Activated CD8-positive, alpha-beta memory T cell treated with anti-CD3 and anti-CD28 coated beads, Interleukin-2, amount 10 ng/mL, durations not matched to agents 7 days and 5 days (primary cell): ENCODE results near the gene TRIM8. TPM values are rescaled to one million over a fixed set of nuclear protein-coding genes. Genes with fewer than 3 reads are reported as not detected.
"Not testable (repeated sequence)": the region's sequence is repeated elsewhere in the genome, so short reads cannot be mapped to it uniquely, and the experiment has no call there.

Experiments
- ATAC-seq: fragments of 150-1000 bp; cut with Tn5 transposase; one replicate; pipeline ENCODE4 v1.10.0; 2021; ENCODE audit warnings: moderate library complexity
- CTCF ChIA-PET: fragments of 350-600 bp; sonication (Branson Sonifier 250); formaldehyde crosslinking; loops from one replicate; lab custom pipeline; 2021; ENCODE audit warnings: antibody characterized with exemption; lab: Charles Lee
- DNase-seq: peaks from one replicate; pipeline ENCODE4 v3.0.0-alpha.2; 2020
- H3K27ac Mint-ChIP-seq: one replicate; pipeline ENCODE4 v1.8.0; 2021; ENCODE audit warnings: mild to moderate bottlenecking, mixed read lengths
- H3K27me3 Mint-ChIP-seq: one replicate; pipeline ENCODE4 v1.8.0; 2021; ENCODE audit warnings: mixed read lengths
- H3K36me3 Mint-ChIP-seq: one replicate; pipeline ENCODE4 v1.8.0; 2021; ENCODE audit warnings: mild to moderate bottlenecking, mixed read lengths
- H3K4me1 Mint-ChIP-seq: one replicate; pipeline ENCODE4 v1.8.0; 2021; ENCODE audit warnings: mixed read lengths
- H3K4me3 Mint-ChIP-seq: one replicate; pipeline ENCODE4 v1.8.0; 2021; ENCODE audit warnings: mild to moderate bottlenecking, moderate library complexity, mixed read lengths
- H3K9me3 Mint-ChIP-seq: one replicate; pipeline ENCODE4 v1.8.0; 2022; ENCODE audit warnings: low read depth, mixed read lengths
- total RNA-seq, 2 experiments: library from RNA; stranded (reverse); gene quantifications; one replicate each; pipeline ENCODE4 v1.2.3, GENCODE V29; 2021

TRIM8 gene
- total RNA-seq, 2 experiments from 2014 or later = 58.7 to 86.9 TPM

GRCh38 chr10:102675666-102676533, 31.6 kb downstream of the TRIM8 start:
- DNase-seq (no peak), ATAC-seq (no peak)
- H3K27me3 Mint-ChIP-seq = no peaks in the 10 kb centered on the region
- peaks cover 6% of the 10 kb centered on the region for H3K36me3 Mint-ChIP-seq
- CTCF ChIA-PET = interaction anchor here (0.6 to 4.8 kb wide), 11 partner anchors 10 to 226 kb away, joined by 3 to 23 read pairs (median 4); partner anchors contain the start of gene SUFU
- no peak overlapping the region for H3K4me3 Mint-ChIP-seq
- H3K4me1 Mint-ChIP-seq = peaks cover 35% of the 10 kb centered on the region
- no peak overlapping the region for H3K27ac Mint-ChIP-seq
- H3K9me3 Mint-ChIP-seq = no peaks in the 10 kb centered on the region

GRCh38 chr10:102676534-102677315, 32.4 kb downstream of the TRIM8 start:
- no peak for DNase-seq
- no peak for ATAC-seq

DNA sequence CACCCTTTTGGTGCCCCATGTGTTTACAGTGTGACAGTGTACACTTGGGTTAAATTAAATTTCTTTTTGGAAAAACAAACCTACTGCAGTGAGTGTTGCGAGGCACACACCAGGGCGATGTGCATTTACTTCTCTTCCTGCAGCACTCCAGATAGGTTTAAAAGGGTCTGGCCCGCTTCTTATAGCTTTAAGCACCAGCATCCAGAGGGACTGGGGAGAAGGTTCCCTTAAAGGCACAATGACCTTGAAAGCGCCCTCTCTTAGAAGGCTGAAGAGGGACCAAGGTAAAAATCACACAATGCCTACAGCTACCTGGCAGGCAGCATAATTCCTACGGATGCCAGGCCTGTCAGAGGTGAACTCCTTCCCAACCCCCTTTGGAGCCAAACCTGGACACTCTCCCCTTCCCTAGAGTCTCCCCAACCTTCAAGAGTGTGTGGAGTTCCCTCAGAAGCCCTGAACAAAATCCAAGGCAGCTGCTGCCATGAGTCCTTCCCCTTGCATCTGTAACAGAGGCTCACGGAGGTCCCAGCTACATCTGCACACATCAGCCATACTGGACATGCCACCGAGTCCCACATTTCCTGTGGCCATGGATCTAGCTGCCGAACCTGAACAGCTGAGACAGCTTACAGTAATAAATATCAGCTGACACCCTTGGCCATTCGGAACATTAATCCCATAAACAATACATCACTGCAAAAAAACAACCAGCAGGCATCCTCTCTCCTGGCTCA, 33.2 kb downstream of the TRIM8 start:
- ATAC-seq = no peak

More at GRCh38 chr10:102676534-102677315, 32.4 kb downstream of the TRIM8 start:
- H3K27ac Mint-ChIP-seq = no peak overlapping the region
- H3K9me3 Mint-ChIP-seq = no peaks in the 10 kb centered on the region
- H3K4me1 Mint-ChIP-seq = peaks cover 40% of the 10 kb centered on the region
- H3K36me3 Mint-ChIP-seq = peaks cover 11% of the 10 kb centered on the region
- H3K4me3 Mint-ChIP-seq = no peak overlapping the region
- CTCF ChIA-PET = interaction anchor here (0.6 to 4.8 kb wide), 9 partner anchors 9 to 945 kb away, joined by 3 to 23 read pairs (median 4); partner anchors contain the start of gene TRIM8
- H3K27me3 Mint-ChIP-seq = no peaks in the 10 kb centered on the region

GRCh38 chr10:102678068-102678400, 33.8 kb downstream of the TRIM8 start:
- H3K4me1 Mint-ChIP-seq = peaks cover 49% of the 10 kb centered on the region

More for the DNA sequence above, 33.2 kb downstream of the TRIM8 start:
- no peaks in the 10 kb centered on the region for H3K9me3 Mint-ChIP-seq
- H3K27ac Mint-ChIP-seq = no peak overlapping the region
- no peak for DNase-seq
- peaks cover 48% of the 10 kb centered on the region for H3K4me1 Mint-ChIP-seq
- peaks cover 15% of the 10 kb centered on the region for H3K36me3 Mint-ChIP-seq
- no peaks in the 10 kb centered on the region for H3K27me3 Mint-ChIP-seq
- CTCF ChIA-PET = interaction anchor here (0.6 to 4.8 kb wide), 7 partner anchors 8 to 945 kb away, joined by 3 to 23 read pairs (median 5); partner anchors contain the start of genes ARL3, SFXN2 and TRIM8
- no peak overlapping the region for H3K4me3 Mint-ChIP-seq

GRCh38 chr10:102678842-102679289, 34.6 kb downstream of the TRIM8 start:
- no peaks in the 10 kb centered on the region for H3K27me3 Mint-ChIP-seq
- peaks cover 17% of the 10 kb centered on the region for H3K36me3 Mint-ChIP-seq
- CTCF ChIA-PET = interaction anchor here (0.7 to 3.4 kb wide), 7 partner anchors 9 to 223 kb away, joined by 3 to 10 read pairs (median 4); partner anchors contain the start of genes ARL3 and SFXN2
- no peak overlapping the region for H3K4me3 Mint-ChIP-seq
- H3K9me3 Mint-ChIP-seq = no peaks in the 10 kb centered on the region
- ATAC-seq = no peak
- peaks cover 42% of the 10 kb centered on the region for H3K4me1 Mint-ChIP-seq
- H3K27ac Mint-ChIP-seq = no peak overlapping the region
- no peak for DNase-seq

More at GRCh38 chr10:102678068-102678400, 33.8 kb downstream of the TRIM8 start:
- Mint-ChIP-seq H3K36me3 (peaks cover 15% of the 10 kb centered on the region), H3K4me3 (no peak overlapping the region), H3K27ac (no peak overlapping the region), H3K27me3 (no peaks in the 10 kb centered on the region), H3K9me3 (no peaks in the 10 kb centered on the region)
- CTCF ChIA-PET = interaction anchor here (0.8 to 3.4 kb wide), 4 partner anchors 9 to 36 kb away, joined by 4 to 10 read pairs (median 6); partner anchors contain the start of genes ARL3, SFXN2 and TRIM8
- DNase-seq = no peak
- ATAC-seq = no peak

GRCh38 chr10:102679596-102679995, 35.3 kb downstream of the TRIM8 start:
- H3K4me3 Mint-ChIP-seq = no peak overlapping the region
- ATAC-seq (no peak), DNase-seq (no peak)
- H3K36me3 Mint-ChIP-seq = peaks cover 17% of the 10 kb centered on the region
- CTCF ChIA-PET = interaction anchor here (0.8 to 3.4 kb wide), 6 partner anchors 10 to 35 kb away, joined by 3 to 10 read pairs (median 4); partner anchors contain the start of genes ARL3 and SFXN2
- no peaks in the 10 kb centered on the region for H3K27me3 Mint-ChIP-seq
- no peaks in the 10 kb centered on the region for H3K9me3 Mint-ChIP-seq
- H3K4me1 Mint-ChIP-seq = peaks cover 35% of the 10 kb centered on the region
- H3K27ac Mint-ChIP-seq = no peak overlapping the region

GRCh38 chr10:102681696-102682095, 37.4 kb downstream of the TRIM8 start:
- Mint-ChIP-seq H3K9me3 (no peaks in the 10 kb centered on the region), H3K36me3 (peaks cover 25% of the 10 kb centered on the region), H3K27ac (peak overlapping the region; percentile 20), H3K4me3 (no peak overlapping the region), H3K27me3 (no peaks in the 10 kb centered on the region), H3K4me1 (peaks cover 16% of the 10 kb centered on the region)
- CTCF ChIA-PET = no interaction called here
- ATAC-seq (no peak), DNase-seq (no peak)

GRCh38 chr10:102682416-102682815, 38.1 kb downstream of the TRIM8 start:
- H3K4me1 Mint-ChIP-seq = peaks cover 15% of the 10 kb centered on the region
- ATAC-seq (no peak), DNase-seq (no peak)
- no peaks in the 10 kb centered on the region for H3K27me3 Mint-ChIP-seq
- CTCF ChIA-PET = no interaction called here
- H3K36me3 Mint-ChIP-seq = peaks cover 25% of the 10 kb centered on the region
- H3K4me3 Mint-ChIP-seq = no peak overlapping the region
- H3K27ac Mint-ChIP-seq = no peak overlapping the region
- no peaks in the 10 kb centered on the region for H3K9me3 Mint-ChIP-seq

- Mint-ChIP-seq H3K4me3 (no peak overlapping the region), H3K9me3 (no peaks in the 10 kb centered on the region), H3K4me1 (peaks cover 15% of the 10 kb centered on the region), H3K27me3 (no peaks in the 10 kb centered on the region), H3K27ac (no peak overlapping the region), H3K36me3 (peaks cover 28% of the 10 kb centered on the region)
- no peak for ATAC-seq
- CTCF ChIA-PET = no interaction called here
- no peak for DNase-seq
These were observed 38.7 kb downstream of the TRIM8 start for GRCh38 chr10:102682981-102683380.

DNA sequence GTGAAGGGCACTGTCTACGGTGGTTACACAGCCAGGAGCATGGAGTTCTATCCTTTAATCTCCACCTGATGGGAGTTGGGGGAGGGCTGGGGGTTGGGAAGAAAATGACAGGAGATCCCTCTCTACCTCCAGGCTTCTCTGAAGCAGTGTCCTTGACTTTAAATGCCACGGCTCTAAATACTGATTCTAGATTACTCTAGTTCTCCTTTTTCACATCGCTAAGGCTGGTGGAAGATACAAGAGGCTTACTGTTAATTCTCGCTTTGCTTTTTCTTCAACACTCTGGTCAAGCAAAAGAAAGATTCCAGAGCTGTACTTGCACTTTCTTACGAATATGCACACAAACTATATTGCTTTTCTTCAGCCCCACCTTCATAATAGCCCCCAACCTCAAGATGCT, 39.5 kb downstream of the TRIM8 start:
- Mint-ChIP-seq H3K36me3 (peaks cover 29% of the 10 kb centered on the region), H3K27me3 (no peaks in the 10 kb centered on the region), H3K4me3 (no peak overlapping the region), H3K9me3 (no peaks in the 10 kb centered on the region), H3K27ac (no peak overlapping the region), H3K4me1 (peaks cover 15% of the 10 kb centered on the region)
- DNase-seq (no peak), ATAC-seq (no peak)
- CTCF ChIA-PET = interaction anchor here (0.9 kb wide), 1 partner anchor 22 kb away, joined by 3 read pairs; no protein-coding TSS in a partner anchor

DNA sequence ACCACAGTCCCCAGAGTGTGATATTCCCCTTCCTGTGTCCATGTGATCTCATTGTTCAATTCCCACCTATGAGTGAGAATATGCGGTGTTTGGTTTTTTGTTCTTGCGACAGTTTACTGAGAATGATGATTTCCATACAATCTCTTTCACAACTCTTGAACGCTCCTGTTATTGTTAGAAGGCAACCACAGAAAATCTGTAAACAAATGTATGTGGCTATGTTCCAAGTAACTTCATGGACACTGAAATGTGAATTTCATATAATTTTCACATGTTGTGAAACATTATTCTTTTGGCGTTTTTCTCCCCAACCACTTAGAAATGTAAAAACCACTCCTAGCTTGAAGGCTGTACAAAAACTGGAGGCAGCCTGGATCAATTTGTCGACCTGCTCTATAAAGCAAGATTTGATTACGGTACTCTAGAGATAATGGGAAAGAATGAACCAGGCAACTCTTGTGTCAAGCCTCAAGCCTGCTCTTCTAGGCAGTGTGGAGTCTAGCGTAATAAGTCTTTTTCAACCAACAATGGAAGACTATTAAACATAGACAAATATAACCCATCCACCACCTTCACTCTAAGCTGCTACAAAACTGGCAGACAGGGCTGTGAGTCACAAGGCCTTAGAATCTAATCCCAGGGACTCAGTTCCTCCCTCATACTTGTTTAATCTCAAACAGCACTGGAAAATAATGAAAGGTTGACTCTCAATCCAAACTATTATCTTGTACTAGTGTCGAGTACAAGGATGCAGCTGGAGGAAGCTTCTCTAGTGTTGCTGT, 47.2 kb downstream of the TRIM8 start:
- ATAC-seq (no peak), DNase-seq (no peak)
- peaks cover 15% of the 10 kb centered on the region for H3K36me3 Mint-ChIP-seq
- no peaks in the 10 kb centered on the region for H3K9me3 Mint-ChIP-seq
- H3K4me1 Mint-ChIP-seq = no peaks in the 10 kb centered on the region
- CTCF ChIA-PET = no interaction called here
- no peak overlapping the region for H3K27ac Mint-ChIP-seq
- no peak overlapping the region for H3K4me3 Mint-ChIP-seq
- H3K27me3 Mint-ChIP-seq = no peaks in the 10 kb centered on the region

DNA sequence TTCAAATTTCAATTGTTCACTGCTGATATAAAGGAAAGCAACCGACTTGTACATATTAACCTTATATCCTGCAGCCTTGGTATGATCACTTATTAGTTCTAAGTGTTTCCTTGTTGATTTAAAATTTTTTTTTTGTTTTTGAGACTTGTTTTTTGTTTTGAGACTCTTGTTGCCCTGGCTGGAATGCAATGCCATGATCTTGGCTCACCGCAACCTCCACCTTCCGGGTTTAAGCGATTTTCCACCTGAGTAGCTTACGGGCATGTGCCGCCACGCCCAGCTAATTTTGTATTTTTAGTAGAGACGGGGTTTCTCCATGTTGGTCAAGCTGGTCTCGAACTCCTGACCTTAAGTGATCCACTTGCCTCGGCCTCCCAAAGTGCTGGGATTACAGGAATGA, 51.1 kb downstream of the TRIM8 start:
- CTCF ChIA-PET = interaction anchor here (1.3 kb wide), 1 partner anchor 25 kb away, joined by 3 read pairs; no protein-coding TSS in a partner anchor
- H3K4me3 Mint-ChIP-seq, DNase-seq, ATAC-seq, H3K4me1 Mint-ChIP-seq, H3K27me3 Mint-ChIP-seq, H3K9me3 Mint-ChIP-seq, H3K27ac Mint-ChIP-seq: not testable (repeated sequence)
- peaks cover 34% of the 10 kb centered on the region for H3K36me3 Mint-ChIP-seq
